Ascending aorta (tissue), 2 donors: ENCODE results near the gene SCGB1A1. TPM values are rescaled to one million over a fixed set of nuclear protein-coding genes. Genes with fewer than 3 reads are reported as not detected.

Source experiments
- DNase-seq, 2 donors: peaks; one replicate each; pipeline ENCODE4 v3.0.0-alpha.2; 2019; ENCODE audit warnings: low spot score in 2 of 2
- H3K27ac ChIP-seq, 2 donors: fragments of 200-600 bp; sonication (generic); one replicate each; pipeline ENCODE4 v1.5.1; 2016 to 2017; ENCODE audit warnings: mild to moderate bottlenecking in 1 of 2
- H3K27me3 ChIP-seq: fragments of 200-600 bp; sonication (generic); one replicate; pipeline ENCODE4 v1.5.1; 2017
- H3K36me3 ChIP-seq, 2 donors: fragments of 200-600 bp; sonication (generic); one replicate each; pipeline ENCODE4 v1.5.1; 2016
- H3K4me1 ChIP-seq, 2 donors: fragments of 200-600 bp; sonication (generic); one replicate each; pipeline ENCODE4 v1.5.1; 2016 to 2017; ENCODE audit warnings: mild to moderate bottlenecking in 1 of 2
- H3K4me3 ChIP-seq, 2 donors: fragments of 200-600 bp; sonication (generic); one replicate each; pipeline ENCODE4 v1.5.1; 2016 to 2017; ENCODE audit warnings: mild to moderate bottlenecking in 1 of 2
- H3K9me3 ChIP-seq, 2 donors: fragments of 200-600 bp; sonication (generic); one replicate each; pipeline ENCODE4 v1.5.1; 2016
- intact Hi-C: fragments of 100-400 bp; cut with DNase I; formaldehyde crosslinking; loops from one replicate; pipeline ENCODE4 v1.15.1; 2023
- total RNA-seq: library from RNA; depleted of rRNA; stranded (reverse); fragments of >200 nt; gene quantifications from one replicate; pipeline ENCODE4 v1.1.0, GENCODE V29; 2016
- TF ChIP-seq, protein P1 (sequence below), 3 experiments: fragments of 200-600 bp in 2 of 3; fragments of 450-650 bp in 1 of 3; sonication (generic) in 2 of 3; IDR thresholded peaks; one replicate each; pipeline ENCODE4 v1.5.1; 2016 to 2019; ENCODE audit warnings: antibody characterized with exemption in 3 of 3, mild to moderate bottlenecking in 1 of 3, moderate library complexity in 1 of 3

Gene SCGB1A1
- total RNA-seq, 1 donor from 2014 or later: not detected

DNA sequence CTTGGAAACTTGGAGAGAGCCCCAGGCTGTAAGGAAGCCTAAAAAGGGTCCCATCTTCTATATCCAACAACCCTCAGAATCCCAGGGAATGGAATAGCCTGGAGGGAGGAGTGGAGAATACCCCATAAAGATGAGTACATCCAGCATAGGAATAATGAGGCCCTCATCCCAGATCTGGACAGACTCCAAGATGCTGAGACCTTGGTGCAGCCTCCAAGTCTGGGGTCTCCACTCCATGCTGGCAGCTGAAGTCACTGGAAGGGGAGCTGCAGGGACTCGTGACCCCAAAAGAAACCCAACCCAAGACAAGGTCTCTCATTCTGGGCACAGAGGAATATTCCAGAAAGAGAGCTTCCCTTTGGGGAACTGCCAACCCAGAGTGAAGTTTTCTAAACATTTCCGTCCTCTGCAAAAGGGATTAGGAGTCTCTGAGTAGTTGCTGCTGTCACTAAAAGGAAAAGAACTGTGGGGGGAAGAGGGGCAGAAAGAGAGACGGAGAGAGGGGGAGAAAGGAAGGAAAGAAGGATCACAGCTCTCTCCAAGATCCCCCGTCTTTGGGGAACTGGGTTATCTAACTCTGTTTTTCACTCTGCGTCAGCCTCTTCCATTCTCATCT is 589 bp downstream of the SCGB1A1 start:
- Histone ChIP-seq H3K36me3 (no peaks in the 10 kb centered on the region), H3K9me3 (no peaks in the 10 kb centered on the region), H3K27me3 (no peaks in the 10 kb centered on the region), H3K4me3 (no peak overlapping the region), H3K4me1 (peaks cover 0 to 2% of the 10 kb centered on the region in 2 donors), H3K27ac (peak overlapping the region in 1 of 2 donors; percentile 2)
- intact Hi-C loops: no loop called here
- DNase-seq: no peak
- TF ChIP-seq, protein P1, sequence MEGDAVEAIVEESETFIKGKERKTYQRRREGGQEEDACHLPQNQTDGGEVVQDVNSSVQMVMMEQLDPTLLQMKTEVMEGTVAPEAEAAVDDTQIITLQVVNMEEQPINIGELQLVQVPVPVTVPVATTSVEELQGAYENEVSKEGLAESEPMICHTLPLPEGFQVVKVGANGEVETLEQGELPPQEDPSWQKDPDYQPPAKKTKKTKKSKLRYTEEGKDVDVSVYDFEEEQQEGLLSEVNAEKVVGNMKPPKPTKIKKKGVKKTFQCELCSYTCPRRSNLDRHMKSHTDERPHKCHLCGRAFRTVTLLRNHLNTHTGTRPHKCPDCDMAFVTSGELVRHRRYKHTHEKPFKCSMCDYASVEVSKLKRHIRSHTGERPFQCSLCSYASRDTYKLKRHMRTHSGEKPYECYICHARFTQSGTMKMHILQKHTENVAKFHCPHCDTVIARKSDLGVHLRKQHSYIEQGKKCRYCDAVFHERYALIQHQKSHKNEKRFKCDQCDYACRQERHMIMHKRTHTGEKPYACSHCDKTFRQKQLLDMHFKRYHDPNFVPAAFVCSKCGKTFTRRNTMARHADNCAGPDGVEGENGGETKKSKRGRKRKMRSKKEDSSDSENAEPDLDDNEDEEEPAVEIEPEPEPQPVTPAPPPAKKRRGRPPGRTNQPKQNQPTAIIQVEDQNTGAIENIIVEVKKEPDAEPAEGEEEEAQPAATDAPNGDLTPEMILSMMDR (IDR thresholded peaks at IDR 0.05): no peak

DNA sequence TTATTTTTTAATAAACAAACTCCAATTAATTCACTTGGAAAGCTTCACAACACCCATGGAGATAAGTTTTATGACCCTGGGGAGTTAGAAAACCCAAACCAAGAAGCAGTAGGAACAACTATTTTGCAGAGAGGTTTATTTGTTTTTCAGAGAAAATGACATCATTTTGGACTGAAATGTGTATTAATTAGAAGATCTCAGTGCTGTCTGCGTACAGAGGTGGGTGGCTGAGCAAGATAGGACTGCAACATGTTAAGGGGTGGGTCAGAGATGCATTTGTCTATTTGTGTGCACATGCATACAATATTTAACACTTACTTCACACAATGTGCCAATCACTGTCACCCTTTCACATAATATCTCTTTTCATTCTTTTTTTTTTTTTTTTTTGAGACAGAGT is 1.1 kb downstream of the SCGB1A1 start:
- Histone ChIP-seq H3K9me3 (no peaks in the 10 kb centered on the region), H3K4me1 (peaks cover 0 to 2% of the 10 kb centered on the region in 2 donors), H3K36me3 (no peaks in the 10 kb centered on the region), H3K4me3 (no peak overlapping the region), H3K27ac (no peak overlapping the region), H3K27me3 (no peaks in the 10 kb centered on the region)
- intact Hi-C loops: no loop called here
- TF ChIP-seq, protein P1 (IDR thresholded peaks at IDR 0.05): no peak
- DNase-seq: no peak

DNA sequence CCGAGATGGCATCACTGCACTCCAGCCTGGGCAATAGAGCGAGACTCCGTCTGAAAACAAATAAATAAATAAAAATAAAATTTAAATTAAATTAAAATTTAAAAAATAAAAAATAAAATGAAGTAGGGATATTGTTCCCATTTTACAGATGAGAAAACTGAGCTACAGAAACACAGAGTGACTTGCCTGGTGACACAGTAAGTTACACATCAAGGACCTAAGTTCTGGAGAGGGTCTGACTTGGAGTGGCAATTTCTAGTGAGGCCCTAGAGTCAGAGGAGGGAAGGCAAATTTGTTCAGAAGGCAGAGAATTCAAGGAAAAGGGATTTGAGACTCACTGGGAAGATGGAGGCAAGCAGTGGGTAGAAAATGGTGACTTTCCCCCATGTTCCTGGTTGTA is 2.0 kb downstream of the SCGB1A1 start:
- Histone ChIP-seq H3K27me3 (no peaks in the 10 kb centered on the region), H3K9me3 (no peaks in the 10 kb centered on the region), H3K27ac (no peak overlapping the region), H3K36me3 (no peaks in the 10 kb centered on the region), H3K4me3 (no peak overlapping the region), H3K4me1 (peaks cover 0 to 2% of the 10 kb centered on the region in 2 donors)
- TF ChIP-seq, protein P1 (IDR thresholded peaks at IDR 0.05): no peak
- no peak for DNase-seq
- intact Hi-C loops: no loop called here

DNA sequence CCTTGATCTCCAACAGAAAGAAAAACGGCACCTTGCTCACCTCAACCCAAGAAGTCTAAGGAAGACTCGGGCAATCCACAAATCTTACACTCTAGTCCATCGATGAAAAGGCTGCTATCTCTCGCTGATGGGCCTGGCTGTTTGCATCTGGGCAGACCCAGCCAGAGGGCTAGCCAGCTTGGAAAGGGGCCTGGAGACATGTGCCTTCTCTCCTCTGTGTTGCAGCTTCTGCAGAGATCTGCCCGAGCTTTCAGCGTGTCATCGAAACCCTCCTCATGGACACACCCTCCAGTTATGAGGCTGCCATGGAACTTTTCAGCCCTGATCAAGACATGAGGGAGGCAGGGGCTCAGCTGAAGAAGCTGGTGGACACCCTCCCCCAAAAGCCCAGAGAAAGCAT is 3.2 kb downstream of the SCGB1A1 start:
- Histone ChIP-seq H3K4me3 (no peak overlapping the region), H3K27me3 (no peaks in the 10 kb centered on the region), H3K4me1 (peaks cover 0 to 2% of the 10 kb centered on the region in 2 donors), H3K36me3 (no peaks in the 10 kb centered on the region), H3K27ac (no peak overlapping the region), H3K9me3 (no peaks in the 10 kb centered on the region)
- intact Hi-C loops: no loop called here
- TF ChIP-seq, protein P1 (IDR thresholded peaks at IDR 0.05): no peak
- no peak for DNase-seq

GRCh38 chr11:62423012-62423411 is 4.2 kb downstream of the SCGB1A1 start:
- TF ChIP-seq, protein P1 (IDR thresholded peaks at IDR 0.05): no peak
- DNase-seq: no peak
- peaks cover 0 to 2% of the 10 kb centered on the region in 2 donors for H3K4me1 ChIP-seq
- intact Hi-C loops: no loop called here
- no peak overlapping the region for H3K4me3 ChIP-seq
- H3K9me3 ChIP-seq: no peaks in the 10 kb centered on the region
- H3K36me3 ChIP-seq: no peaks in the 10 kb centered on the region
- H3K27ac ChIP-seq: no peak overlapping the region
- no peaks in the 10 kb centered on the region for H3K27me3 ChIP-seq
